Epithelial cell of proximal tubule (primary cell): ENCODE data around the gene BCL2. TPM values are rescaled to one million over a fixed set of nuclear protein-coding genes. Genes with fewer than 3 reads are reported as not detected.
A peak's percentile ranks its signal among the peaks of the same experiment; 100 is the strongest.

Experiments
- DNase-seq: peaks from one replicate; pipeline ENCODE4 v3.0.0-alpha.2; 2011; ENCODE audit warnings: low read depth
- H3K4me3 ChIP-seq: 2 replicates; pipeline ENCODE4 v1.5.1; 2011; ENCODE audit warnings: low read depth, mild to moderate bottlenecking, low read length
- CTCF ChIP-seq: conservative IDR thresholded peaks from 2 replicates; pipeline ENCODE4 v1.5.1; 2012; ENCODE audit warnings: low read depth, mild to moderate bottlenecking, low read length
- total RNA-seq: library from RNA; depleted of rRNA; stranded (reverse); fragments of >200 nt; gene quantifications from 2 replicates; pipeline ENCODE4 v1.2.3, GENCODE V29; 2015

Gene BCL2
- total RNA-seq, 1 donor from 2014 or later, result 4.7 TPM

GRCh38 chr18:63326011-63326410 is 6.4 kb upstream of the BCL2 start:
- no peak overlapping the region for H3K4me3 ChIP-seq
- TF ChIP-seq CTCF, result no peak
- DNase-seq, result no peak

GRCh38 chr18:63325086-63325686 is 5.6 kb upstream of the BCL2 start:
- no peak for DNase-seq
- TF ChIP-seq CTCF, result no peak
- H3K4me3 ChIP-seq, result no peak overlapping the region

GRCh38 chr18:63322908-63323634 is 3.5 kb upstream of the BCL2 start:
- no peak overlapping the region for H3K4me3 ChIP-seq
- no peak for DNase-seq
- peak; percentile 85 for TF ChIP-seq CTCF

GRCh38 chr18:63322206-63322605 is 2.6 kb upstream of the BCL2 start:
- no peak overlapping the region for H3K4me3 ChIP-seq
- TF ChIP-seq CTCF, result no peak
- DNase-seq, result no peak

- no peak for DNase-seq
- TF ChIP-seq CTCF, result no peak
- H3K4me3 ChIP-seq, result no peak overlapping the region
These were observed 1.7 kb upstream of the BCL2 start for GRCh38 chr18:63321291-63321690.

DNA sequence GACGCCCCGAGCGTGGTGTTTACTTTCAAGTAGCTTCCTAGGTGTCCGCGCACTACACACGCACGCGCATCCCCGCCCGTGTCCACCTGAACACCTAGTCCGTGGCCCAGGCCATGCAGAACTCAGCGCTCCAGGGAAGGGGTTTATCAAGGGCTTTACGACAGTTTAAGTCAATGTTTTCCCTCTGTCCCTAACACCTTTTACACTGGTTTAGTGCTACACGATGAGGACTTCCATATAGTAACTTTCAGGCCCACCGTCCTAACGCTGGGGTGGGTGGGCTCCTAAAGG is 1.4 kb upstream of the BCL2 start:
- TF ChIP-seq CTCF, result no peak
- no peak for DNase-seq
- H3K4me3 ChIP-seq, result peak overlapping the region; percentile 54
